Measurements from ENCODE around the gene PLA2G6. TPM values are rescaled to one million over a fixed set of nuclear protein-coding genes. Genes with fewer than 3 reads are reported as not detected.

PLA2G6 gene
- total RNA-seq, 1 experiment from 2014 or later = 36.0 TPM

DNA sequence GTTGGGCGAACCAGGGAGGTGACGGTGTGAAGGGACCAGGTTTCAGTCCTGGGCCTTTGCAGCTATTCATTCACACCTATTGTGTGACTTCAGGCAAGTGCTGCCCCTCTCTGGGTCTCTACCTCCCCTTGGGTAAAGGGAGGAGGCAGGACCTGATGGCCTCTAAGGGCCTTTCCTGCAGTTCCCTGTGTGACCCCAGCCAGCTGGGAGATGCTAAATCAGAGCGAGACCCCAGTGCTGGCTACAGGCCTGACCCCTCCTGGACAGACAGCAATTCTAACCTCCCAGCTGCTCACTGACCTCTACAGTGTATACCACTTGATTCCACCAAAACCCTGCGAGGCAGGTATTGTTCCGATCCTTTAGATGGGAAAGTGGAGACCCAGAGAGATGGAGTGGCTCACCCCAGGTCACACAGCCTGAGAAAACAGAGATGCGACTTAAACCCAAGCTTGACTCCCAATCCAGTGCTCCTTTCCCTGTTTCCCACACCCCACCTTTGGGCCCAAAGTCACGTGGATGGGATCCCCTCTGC, 26.3 kb upstream of the PLA2G6 start:
- TF ChIP-seq RAD21 (IDR thresholded peaks at IDR 0.05; ENCODE audit: low read depth) (no peak), SIN3A (IDR thresholded peaks at IDR 0.05; ENCODE audit: low read depth) (no peak), CBX3 (IDR thresholded peaks at IDR 0.05; ENCODE audit: low read depth) (no peak), ZFX (IDR thresholded peaks at IDR 0.05) (no peak)
- TF ChIP-seq, protein P1, sequence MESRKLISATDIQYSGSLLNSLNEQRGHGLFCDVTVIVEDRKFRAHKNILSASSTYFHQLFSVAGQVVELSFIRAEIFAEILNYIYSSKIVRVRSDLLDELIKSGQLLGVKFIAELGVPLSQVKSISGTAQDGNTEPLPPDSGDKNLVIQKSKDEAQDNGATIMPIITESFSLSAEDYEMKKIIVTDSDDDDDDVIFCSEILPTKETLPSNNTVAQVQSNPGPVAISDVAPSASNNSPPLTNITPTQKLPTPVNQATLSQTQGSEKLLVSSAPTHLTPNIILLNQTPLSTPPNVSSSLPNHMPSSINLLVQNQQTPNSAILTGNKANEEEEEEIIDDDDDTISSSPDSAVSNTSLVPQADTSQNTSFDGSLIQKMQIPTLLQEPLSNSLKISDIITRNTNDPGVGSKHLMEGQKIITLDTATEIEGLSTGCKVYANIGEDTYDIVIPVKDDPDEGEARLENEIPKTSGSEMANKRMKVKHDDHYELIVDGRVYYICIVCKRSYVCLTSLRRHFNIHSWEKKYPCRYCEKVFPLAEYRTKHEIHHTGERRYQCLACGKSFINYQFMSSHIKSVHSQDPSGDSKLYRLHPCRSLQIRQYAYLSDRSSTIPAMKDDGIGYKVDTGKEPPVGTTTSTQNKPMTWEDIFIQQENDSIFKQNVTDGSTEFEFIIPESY (IDR thresholded peaks at IDR 0.05; ENCODE audit: extremely low read depth, insufficient replicate concordance, low read length) = no peak
- H2AFZ ChIP-seq (ENCODE audit: low read depth, low read length, poor library complexity, severe bottlenecking) = no peak overlapping the region
- H3K4me1 ChIP-seq (ENCODE audit: control insufficient read depth in 1 of 2, insufficient read depth in 2 of 2, low read length in 2 of 2) = peaks cover 6 to 29% of the 10 kb centered on the region in 2 experiments; a peak in 3 of 4 replicates
- ATAC-seq (no peak), DNase-seq (ENCODE audit: low read depth, low spot score) (no peak)
- H3K9ac ChIP-seq (ENCODE audit: low read length) = no peak overlapping the region
- peaks cover 0 to 3% of the 10 kb centered on the region in 2 experiments; a peak in 1 of 4 replicates for H3K36me3 ChIP-seq (ENCODE audit: control insufficient read depth in 1 of 2, insufficient read depth in 2 of 2, low read length in 2 of 2)
- H3K27me3 ChIP-seq (ENCODE audit: insufficient read depth, low read length) = no peaks in the 10 kb centered on the region
- BruUV-seq (replicated peaks) = no TSS peak
- RAD21 ChIA-PET (ENCODE audit: low non-redundant PET in 1 of 2, low total read pairs in 2 of 2, uncharacterized antibody in 2 of 2, unreplicated experiment in 2 of 2) = no interaction called here
- no peak overlapping the region for H3K27ac ChIP-seq (ENCODE audit: low read depth, low read length)
- H3K9me3 ChIP-seq (ENCODE audit: control insufficient read depth in 1 of 2, insufficient read depth in 1 of 2, low read depth in 1 of 2, low read length in 2 of 2) = no peaks in the 10 kb centered on the region
- H3K4me2 ChIP-seq (ENCODE audit: low read length) = no peak overlapping the region
- H3K9me2 ChIP-seq (ENCODE audit: insufficient read depth) = no peaks in the 10 kb centered on the region
- H3K4me3 ChIP-seq (replicated peaks in 1 of 2; ENCODE audit: low read depth in 1 of 2, low read length in 2 of 2) = no peak overlapping the region
- CTCF ChIA-PET = no interaction called here
- intact Hi-C loops (cut with micrococcal nuclease) = no loop called here
- peaks cover 4% of the 10 kb centered on the region; the same call in 1 of the 2 replicates for H4K20me1 ChIP-seq (ENCODE audit: insufficient read depth)
- POLR2A ChIA-PET = interaction anchor here (1.1 kb wide), 1 partner anchor 11 kb away, joined by 3 read pairs; no protein-coding TSS in a partner anchor
- peaks cover 79% of the 10 kb centered on the region for H3K79me2 ChIP-seq (ENCODE audit: insufficient read depth, low read length)

DNA sequence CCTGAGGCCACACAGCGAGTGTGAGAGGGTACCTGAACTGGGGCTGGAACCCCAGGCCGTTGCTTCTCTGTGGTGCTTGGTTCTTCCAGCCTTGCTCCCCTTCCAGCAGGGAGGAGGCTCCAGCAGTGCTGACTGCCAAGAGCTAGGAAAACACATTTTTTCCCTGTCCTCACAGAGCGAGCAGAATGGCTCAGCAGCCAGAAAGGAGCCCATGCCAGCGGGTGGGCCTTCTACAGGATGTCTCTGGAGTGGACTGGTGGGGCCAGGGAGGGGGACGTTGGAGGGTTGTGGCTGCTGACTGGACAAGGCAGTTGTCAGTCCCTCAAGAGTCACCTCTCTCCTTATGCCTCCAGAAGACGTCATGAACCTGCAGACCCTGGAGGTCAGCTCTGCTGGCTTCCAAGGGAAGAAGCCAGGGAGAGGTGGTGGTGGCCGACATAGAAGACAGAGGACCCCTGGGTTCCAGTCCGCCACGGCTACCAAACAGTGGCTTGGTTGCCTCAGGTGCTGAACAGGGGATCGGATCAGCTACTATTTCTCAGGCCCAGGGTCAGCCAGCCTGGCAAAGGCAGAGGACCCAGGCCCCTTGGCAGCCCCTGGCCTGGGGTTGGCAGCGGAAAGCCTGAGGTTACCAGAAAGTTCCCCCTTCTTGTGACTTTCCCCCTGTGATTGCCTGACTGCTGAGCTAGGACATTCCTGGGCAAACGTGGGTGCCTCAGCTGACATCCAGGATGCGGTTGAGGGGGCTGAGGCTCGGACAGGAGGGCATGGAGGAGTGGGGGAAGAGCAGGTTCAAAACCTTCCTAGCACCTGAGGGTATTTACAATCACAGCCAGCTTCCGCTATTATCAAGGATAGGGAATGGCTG, 23.9 kb upstream of the PLA2G6 start:
- Histone ChIP-seq H3K36me3 (ENCODE audit: control insufficient read depth in 1 of 2, insufficient read depth in 2 of 2, low read length in 2 of 2) (peaks cover 0 to 3% of the 10 kb centered on the region in 2 experiments; a peak in 1 of 4 replicates), H3K4me3 (replicated peaks in 1 of 2; ENCODE audit: low read depth in 1 of 2, low read length in 2 of 2) (no peak overlapping the region), H3K4me1 (ENCODE audit: control insufficient read depth in 1 of 2, insufficient read depth in 2 of 2, low read length in 2 of 2) (peaks cover 12 to 34% of the 10 kb centered on the region in 2 experiments), H3K79me2 (ENCODE audit: insufficient read depth, low read length) (peaks cover 68% of the 10 kb centered on the region), H3K27me3 (ENCODE audit: insufficient read depth, low read length) (no peaks in the 10 kb centered on the region), H3K9ac (ENCODE audit: low read length) (no peak overlapping the region), H2AFZ (ENCODE audit: low read depth, low read length, poor library complexity, severe bottlenecking) (no peak overlapping the region), H3K9me2 (ENCODE audit: insufficient read depth) (no peaks in the 10 kb centered on the region), H3K9me3 (ENCODE audit: control insufficient read depth in 1 of 2, insufficient read depth in 1 of 2, low read depth in 1 of 2, low read length in 2 of 2) (no peaks in the 10 kb centered on the region), H3K27ac (ENCODE audit: low read depth, low read length) (no peak overlapping the region), H3K4me2 (ENCODE audit: low read length) (no peak overlapping the region), H4K20me1 (ENCODE audit: insufficient read depth) (peaks cover 4% of the 10 kb centered on the region; the same call in 1 of the 2 replicates)
- CTCF ChIA-PET = no interaction called here
- RAD21 ChIA-PET (ENCODE audit: low non-redundant PET in 1 of 2, low total read pairs in 2 of 2, uncharacterized antibody in 2 of 2, unreplicated experiment in 2 of 2) = no interaction called here
- intact Hi-C loops (cut with micrococcal nuclease) = no loop called here
- DNase-seq (ENCODE audit: low read depth, low spot score) = no peak
- BruUV-seq (replicated peaks) = no TSS peak
- POLR2A ChIA-PET = no interaction called here
- ATAC-seq = no peak
- TF ChIP-seq POLR2A (IDR thresholded peaks at IDR 0.05; ENCODE audit: borderline replicate concordance, extremely low read depth, insufficient read depth, insufficient read length) (no peak), JUND (IDR thresholded peaks at IDR 0.05) (no peak), SRF (IDR thresholded peaks at IDR 0.05; ENCODE audit: low read depth) (no peak), ZFX (IDR thresholded peaks at IDR 0.05) (no peak), CEBPB (IDR thresholded peaks at IDR 0.05; ENCODE audit: low read depth) (no peak), EGR1 (IDR thresholded peaks at IDR 0.05; ENCODE audit: low read depth) (no peak), CBX3 (IDR thresholded peaks at IDR 0.05; ENCODE audit: low read depth) (no peak), TCF7L2 (IDR thresholded peaks at IDR 0.05; ENCODE audit: borderline replicate concordance, extremely low read depth, insufficient read depth, insufficient read length) (no peak), EZH2 (IDR thresholded peaks at IDR 0.05) (no peak)
- TF ChIP-seq, protein P2, sequence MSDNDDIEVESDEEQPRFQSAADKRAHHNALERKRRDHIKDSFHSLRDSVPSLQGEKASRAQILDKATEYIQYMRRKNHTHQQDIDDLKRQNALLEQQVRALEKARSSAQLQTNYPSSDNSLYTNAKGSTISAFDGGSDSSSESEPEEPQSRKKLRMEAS (IDR thresholded peaks at IDR 0.05) = no peak
- TF ChIP-seq, protein P3, sequence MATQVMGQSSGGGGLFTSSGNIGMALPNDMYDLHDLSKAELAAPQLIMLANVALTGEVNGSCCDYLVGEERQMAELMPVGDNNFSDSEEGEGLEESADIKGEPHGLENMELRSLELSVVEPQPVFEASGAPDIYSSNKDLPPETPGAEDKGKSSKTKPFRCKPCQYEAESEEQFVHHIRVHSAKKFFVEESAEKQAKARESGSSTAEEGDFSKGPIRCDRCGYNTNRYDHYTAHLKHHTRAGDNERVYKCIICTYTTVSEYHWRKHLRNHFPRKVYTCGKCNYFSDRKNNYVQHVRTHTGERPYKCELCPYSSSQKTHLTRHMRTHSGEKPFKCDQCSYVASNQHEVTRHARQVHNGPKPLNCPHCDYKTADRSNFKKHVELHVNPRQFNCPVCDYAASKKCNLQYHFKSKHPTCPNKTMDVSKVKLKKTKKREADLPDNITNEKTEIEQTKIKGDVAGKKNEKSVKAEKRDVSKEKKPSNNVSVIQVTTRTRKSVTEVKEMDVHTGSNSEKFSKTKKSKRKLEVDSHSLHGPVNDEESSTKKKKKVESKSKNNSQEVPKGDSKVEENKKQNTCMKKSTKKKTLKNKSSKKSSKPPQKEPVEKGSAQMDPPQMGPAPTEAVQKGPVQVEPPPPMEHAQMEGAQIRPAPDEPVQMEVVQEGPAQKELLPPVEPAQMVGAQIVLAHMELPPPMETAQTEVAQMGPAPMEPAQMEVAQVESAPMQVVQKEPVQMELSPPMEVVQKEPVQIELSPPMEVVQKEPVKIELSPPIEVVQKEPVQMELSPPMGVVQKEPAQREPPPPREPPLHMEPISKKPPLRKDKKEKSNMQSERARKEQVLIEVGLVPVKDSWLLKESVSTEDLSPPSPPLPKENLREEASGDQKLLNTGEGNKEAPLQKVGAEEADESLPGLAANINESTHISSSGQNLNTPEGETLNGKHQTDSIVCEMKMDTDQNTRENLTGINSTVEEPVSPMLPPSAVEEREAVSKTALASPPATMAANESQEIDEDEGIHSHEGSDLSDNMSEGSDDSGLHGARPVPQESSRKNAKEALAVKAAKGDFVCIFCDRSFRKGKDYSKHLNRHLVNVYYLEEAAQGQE (IDR thresholded peaks at IDR 0.05; ENCODE audit: low read depth) = no peak
